K562 (cell line): ENCODE results near the gene ACSS2. TPM values are rescaled to one million over a fixed set of nuclear protein-coding genes. Genes with fewer than 3 reads are reported as not detected.
A peak's percentile ranks its signal among the peaks of the same experiment; 100 is the strongest.

Experiments
- BHLHE40 ChIP-seq: IDR thresholded peaks from 2 replicates; pipeline ENCODE4 v1.6.1; 2011; ENCODE audit warnings: low read length, improper control_type of control experiment
- CHD7 ChIP-seq: fragments of 200-600 bp; sonication (generic); IDR thresholded peaks from one replicate; pipeline ENCODE4 v1.6.1; 2012; ENCODE audit warnings: mild to moderate bottlenecking, low read depth, low read length, inconsistent platforms
- ELK1 ChIP-seq: sonication (generic); formaldehyde crosslinking; IDR thresholded peaks from 2 replicates; pipeline ENCODE4 v1.8.1; 2022; ENCODE audit warnings: missing genetic modification reagents
- GABPB2 ChIP-seq: fragments of 250-450 bp; sonication (Bioruptor Pico); conservative IDR thresholded peaks from 2 replicates; pipeline ENCODE4 v1.5.1; 2021; ENCODE audit warnings: mild to moderate bottlenecking
- IRF9 ChIP-seq: fragments of 450-650 bp; IDR thresholded peaks from 2 replicates; pipeline ENCODE4 v1.6.1; 2016; ENCODE audit warnings: missing biosample characterization, missing genetic modification characterization
- RCOR1 ChIP-seq, 2 experiments: IDR thresholded peaks; 2 replicates each; pipeline ENCODE4 v1.6.1; 2012; ENCODE audit warnings: low read depth in 2 of 2, low read length in 2 of 2, borderline replicate concordance in 1 of 2, improper control_type of control experiment in 1 of 2
- SPI1 ChIP-seq: IDR thresholded peaks from 2 replicates; pipeline ENCODE4 v1.6.1; 2011; ENCODE audit warnings: low read depth, low read length, control low read depth, borderline replicate concordance
- U2AF1 ChIP-seq: fragments of 200-400 bp; formaldehyde crosslinking; optimal IDR thresholded peaks from 2 replicates; pipeline ENCODE3; 2017; ENCODE audit warnings: mild to moderate bottlenecking, low read depth, low read length, moderate library complexity
- XRCC4 ChIP-seq: IDR thresholded peaks from one replicate; pipeline ENCODE4 v1.6.1; 2011; ENCODE audit not compliant: insufficient read depth, insufficient read length; ENCODE audit errors: extremely low read depth
- ZNF133 ChIP-seq: fragments of 250-450 bp; sonication (Bioruptor Pico); IDR thresholded peaks from 2 replicates; pipeline ENCODE4 v1.4.0; 2020; ENCODE audit warnings: mild to moderate bottlenecking
- ZNF699 ChIP-seq: fragments of 250-450 bp; sonication (Bioruptor Pico); IDR thresholded peaks from 2 replicates; pipeline ENCODE4 v1.8.0; 2021; ENCODE audit warnings: mild to moderate bottlenecking, moderate library complexity; ENCODE audit not compliant: insufficient replicate concordance
- polyA plus RNA-seq, 8 experiments: library from polyadenylated mRNA; depleted of rRNA in 4 of 8; stranded (reverse) in 5 of 8; unstranded in 3 of 8; fragments of >200 nt; fragmentation: Nextera tagmentation in 2 of 8; fragmentation: Illumina TruSeq in 1 of 8; extraction: Ambion mirVana in 2 of 8; extraction: Trizol in 1 of 8; gene quantifications; 2 replicates each; pipeline versions ENCODE4 v1.2.1 to v1.2.3, GENCODE V29; 2011 to 2014; ENCODE audit warnings: inconsistent platforms in 1 of 8, missing spikeins in 1 of 8
- total RNA-seq, 7 experiments: library from RNA; depleted of rRNA in 6 of 7; stranded (reverse); fragments of >200 nt in 6 of 7; fragmentation: Illumina TruSeq in 2 of 7; extraction: Trizol in 2 of 7; gene quantifications; 2 replicates each; pipeline versions ENCODE4 v1.2.1 to v1.2.3, GENCODE V29; 2011 to 2021; ENCODE audit warnings: low replicate concordance in 1 of 7
- TF ChIP-seq, protein P1 (sequence below): fragments of 250-450 bp; sonication (Bioruptor Pico); IDR thresholded peaks from 2 replicates; pipeline ENCODE4 v1.8.0; 2021; ENCODE audit warnings: mild to moderate bottlenecking, moderate library complexity

Gene ACSS2
- total and polyA plus RNA-seq, 9 of the 15 experiments (the other 6 are each of a cell fraction or from before 2014, with no cell fraction given), result 21.9 to 246 (median 66.2) TPM

GRCh38 chr20:34875642-34876405 lies 588 bp upstream of the ACSS2 start (continued):
- TF ChIP-seq CHD7, result no peak
- TF ChIP-seq RCOR1 (IDR thresholded peaks at IDR 0.05; ENCODE audit: borderline replicate concordance in 1 of 2, low read depth in 2 of 2, low read length in 2 of 2), result peak in 1 of 2 experiments; percentile 36; a peak in 1 of 4 replicates
- TF ChIP-seq BHLHE40, result no peak; the same call in 1 of the 2 replicates
- TF ChIP-seq, protein P1, sequence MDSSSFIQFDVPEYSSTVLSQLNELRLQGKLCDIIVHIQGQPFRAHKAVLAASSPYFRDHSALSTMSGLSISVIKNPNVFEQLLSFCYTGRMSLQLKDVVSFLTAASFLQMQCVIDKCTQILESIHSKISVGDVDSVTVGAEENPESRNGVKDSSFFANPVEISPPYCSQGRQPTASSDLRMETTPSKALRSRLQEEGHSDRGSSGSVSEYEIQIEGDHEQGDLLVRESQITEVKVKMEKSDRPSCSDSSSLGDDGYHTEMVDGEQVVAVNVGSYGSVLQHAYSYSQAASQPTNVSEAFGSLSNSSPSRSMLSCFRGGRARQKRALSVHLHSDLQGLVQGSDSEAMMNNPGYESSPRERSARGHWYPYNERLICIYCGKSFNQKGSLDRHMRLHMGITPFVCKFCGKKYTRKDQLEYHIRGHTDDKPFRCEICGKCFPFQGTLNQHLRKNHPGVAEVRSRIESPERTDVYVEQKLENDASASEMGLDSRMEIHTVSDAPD (CRISPR knock-in tag), result no peak
- TF ChIP-seq SPI1, result peak; percentile 20; the same call in 1 of the 2 replicates
- TF ChIP-seq IRF9, result no peak
- no peak for TF ChIP-seq ZNF699 (CRISPR knock-in tag)
- TF ChIP-seq GABPB2 (CRISPR knock-in tag), result no peak
- TF ChIP-seq ZNF133 (CRISPR knock-in tag), result no peak
- TF ChIP-seq U2AF1, result no peak
- no peak for TF ChIP-seq XRCC4
- TF ChIP-seq ELK1 (CRISPR knock-in tag), result no peak
